Medulla oblongata (tissue), 1 donor: ENCODE results near the gene LAD1.

ENCODE experiments used
- DNase-seq: peaks from one replicate; pipeline ENCODE4 v3.0.0-alpha.2; 2015; ENCODE audit errors: extremely low spot score

LAD1 gene

DNA sequence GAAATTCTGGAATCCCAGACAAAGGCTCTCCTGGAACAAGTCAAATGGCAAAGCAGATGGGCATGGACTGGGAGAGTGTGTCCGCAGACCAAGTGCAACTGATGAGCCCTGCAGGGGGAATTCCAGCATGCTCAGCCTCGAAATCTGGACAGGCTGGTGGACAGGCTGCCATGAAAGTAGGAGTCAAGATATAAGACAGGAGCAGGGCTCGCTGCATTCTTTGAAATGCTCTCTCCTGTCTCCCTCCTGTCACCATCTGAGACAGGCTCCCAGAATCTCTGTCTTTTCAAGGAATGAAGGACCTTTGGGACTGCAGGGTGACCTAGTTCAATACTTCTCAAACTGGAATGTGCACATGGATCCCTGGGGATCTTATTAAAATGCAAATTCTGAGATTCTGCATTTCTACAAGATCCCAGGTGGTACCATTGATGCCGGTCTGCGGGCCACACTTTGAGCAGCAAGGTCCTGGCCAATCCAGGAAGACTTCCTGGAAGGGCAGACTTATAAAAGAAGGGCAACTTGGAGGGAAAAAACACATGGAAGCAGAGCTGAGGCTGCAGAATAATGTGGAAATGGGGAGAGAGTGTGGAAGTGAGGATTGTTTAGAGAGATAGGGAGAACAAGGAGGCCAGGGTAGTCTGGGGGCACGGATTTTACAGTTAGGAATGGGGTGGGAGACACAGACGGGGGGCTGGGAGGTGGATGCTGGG, 51.5 kb downstream of the LAD1 start:
- no peak for DNase-seq

DNA sequence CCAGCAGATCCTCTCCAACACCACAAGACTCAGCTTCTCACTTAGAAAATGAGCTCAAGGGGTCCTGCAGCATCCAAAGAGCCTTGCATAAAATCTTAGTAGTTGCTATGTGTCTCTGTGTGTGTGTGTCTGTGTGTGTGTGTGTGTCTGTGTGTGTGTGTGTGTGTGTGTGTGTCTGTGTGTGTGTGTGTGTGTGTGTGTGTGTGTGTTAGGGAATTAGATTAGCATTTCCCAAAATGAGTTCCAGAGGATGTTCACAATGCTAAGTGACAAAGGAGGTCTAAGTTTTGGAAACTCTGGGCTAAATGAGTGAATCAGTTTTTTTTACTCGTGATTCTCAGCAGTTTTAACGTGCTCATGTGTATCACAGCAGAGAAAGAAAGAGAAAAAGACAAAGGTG, 52.1 kb downstream of the LAD1 start:
- no peak for DNase-seq

DNA sequence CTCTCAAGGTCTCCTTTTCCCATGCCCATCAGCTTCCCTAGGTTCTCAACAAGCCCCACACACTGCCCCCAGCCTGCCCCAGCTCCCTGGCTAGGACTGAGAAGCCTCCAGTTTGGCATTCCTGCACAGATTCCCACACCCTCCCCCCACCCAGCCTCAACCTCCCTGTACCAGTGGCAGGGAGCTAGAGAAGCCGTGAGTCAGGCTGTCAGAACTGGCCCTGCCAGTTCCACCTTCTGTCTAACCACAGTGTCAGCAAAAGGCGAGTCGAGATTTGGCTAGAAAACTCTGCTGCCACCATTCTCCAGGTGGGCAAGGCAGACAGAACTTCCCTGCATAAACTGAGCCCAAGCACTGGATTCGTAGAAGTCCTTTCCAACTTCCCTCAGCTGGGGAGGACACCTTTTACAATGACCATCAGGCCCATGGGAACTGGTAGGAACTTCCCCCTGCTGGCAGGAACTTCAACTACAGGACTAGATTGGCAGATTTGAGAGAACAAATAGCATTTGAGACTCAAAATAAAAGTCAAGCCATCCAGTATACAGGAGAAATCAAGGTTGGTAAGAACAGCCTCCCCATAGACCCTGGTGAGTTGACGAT, 52.7 kb downstream of the LAD1 start:
- peak; percentile 30 for DNase-seq

DNA sequence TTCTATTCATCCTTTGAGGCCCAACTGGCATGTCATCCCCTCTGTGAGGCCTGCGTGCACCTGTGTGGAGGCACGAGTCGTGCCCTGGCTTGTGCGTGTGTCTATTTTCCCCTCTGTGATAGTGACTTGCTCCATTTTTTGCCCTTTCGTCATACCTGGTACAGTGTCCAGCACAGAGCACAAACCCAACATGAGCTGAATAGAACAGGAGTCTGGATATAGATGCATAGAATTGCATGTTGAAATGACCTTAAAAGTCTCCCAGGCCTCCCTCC, 54.1 kb downstream of the LAD1 start:
- DNase-seq: no peak

DNA sequence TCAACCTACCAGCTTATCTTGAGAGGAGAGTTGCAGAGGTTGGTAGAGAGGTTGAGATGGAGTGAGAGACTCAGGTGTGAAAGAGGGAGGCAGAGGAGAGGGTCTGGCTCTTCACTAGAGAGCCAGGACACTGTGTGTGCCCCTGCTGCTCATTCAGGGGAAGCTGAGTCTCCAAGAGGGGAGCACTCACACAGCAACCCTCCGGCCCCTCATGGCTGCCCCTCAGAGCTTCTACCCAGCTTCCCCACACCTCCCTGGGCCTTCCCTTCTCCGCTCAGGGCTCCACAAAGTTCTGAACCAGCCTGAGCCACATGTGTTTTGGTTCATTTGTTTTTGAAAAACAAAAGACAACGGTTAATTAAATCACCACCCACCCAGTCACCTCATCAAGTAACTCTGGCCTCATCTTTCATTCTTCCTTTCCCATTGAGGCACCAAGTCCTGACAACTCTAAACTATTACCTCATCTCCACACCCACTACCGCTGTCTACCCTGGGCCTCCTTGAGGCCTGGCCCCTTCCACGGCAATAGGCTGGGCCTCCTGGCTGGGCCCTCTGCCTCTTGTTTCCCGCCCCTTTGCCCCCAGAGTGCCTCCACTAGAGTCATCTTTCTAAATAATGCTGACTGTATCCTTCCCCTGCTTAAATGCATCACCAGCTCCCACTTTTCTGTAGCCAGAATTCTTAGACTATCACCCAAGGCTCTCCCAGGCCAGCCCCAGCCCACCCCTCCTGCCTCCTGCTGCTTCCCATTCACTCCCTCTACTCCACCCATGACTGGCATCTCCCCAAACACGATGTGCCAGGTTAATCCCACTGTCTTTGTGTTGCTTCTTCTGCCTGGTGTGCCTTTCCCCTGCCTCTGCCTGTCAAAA, 54.7 kb downstream of the LAD1 start:
- DNase-seq: no peak

DNA sequence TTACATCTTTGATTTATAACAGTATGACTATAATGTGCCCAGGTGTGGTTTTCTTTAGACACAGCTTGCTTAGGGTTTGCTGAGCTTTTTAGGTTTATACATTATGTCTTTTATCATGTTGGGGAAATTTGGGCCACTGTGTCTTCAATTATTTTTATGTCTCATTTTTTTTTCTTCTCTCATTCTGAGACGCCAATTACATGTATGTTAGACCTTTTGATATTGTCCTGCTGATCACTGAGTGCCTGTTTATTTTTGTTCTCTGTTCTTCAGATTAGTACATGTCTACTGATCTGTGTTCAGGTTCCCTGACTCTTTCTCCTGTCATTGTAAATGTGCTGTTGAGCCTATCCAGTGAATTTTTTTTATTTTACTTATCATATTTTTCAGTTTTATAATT, 57.7 kb downstream of the LAD1 start:
- DNase-seq: no peak

DNA sequence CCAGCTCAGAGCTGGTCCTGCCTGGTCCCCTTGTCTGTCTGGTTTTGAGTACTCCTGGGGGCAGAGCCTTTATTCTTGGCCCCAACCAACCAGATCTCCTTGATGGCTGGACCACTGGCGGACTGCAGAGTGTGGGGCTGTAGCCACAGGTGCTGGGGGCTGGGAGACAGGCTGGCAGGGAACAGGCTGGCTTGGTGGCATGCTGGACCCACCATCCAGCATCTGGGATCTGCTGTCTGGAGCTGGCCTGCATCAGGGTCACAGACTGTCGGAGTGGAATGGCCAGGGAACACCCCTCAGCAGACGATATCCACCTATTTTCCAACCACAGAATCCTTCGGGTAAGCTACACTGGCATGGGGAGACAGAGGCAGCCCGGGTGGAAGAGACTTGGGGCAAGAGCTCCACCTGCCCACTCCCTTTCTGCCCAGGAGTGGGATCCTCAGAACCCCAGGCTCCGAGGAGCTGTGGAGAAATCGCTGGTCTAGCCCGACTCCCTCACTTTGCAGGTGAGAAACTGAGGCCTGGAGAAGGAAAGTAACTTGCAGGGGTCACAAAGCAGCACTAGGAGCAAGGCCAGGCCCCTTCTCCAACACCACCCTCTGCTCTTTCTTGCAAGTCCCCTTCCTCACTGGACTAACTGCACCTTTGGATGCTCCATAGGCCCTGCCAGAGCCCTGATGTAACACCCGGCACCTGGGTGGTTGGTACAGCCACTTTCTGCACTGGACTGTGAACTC, 62.2 kb downstream of the LAD1 start:
- DNase-seq: no peak

DNA sequence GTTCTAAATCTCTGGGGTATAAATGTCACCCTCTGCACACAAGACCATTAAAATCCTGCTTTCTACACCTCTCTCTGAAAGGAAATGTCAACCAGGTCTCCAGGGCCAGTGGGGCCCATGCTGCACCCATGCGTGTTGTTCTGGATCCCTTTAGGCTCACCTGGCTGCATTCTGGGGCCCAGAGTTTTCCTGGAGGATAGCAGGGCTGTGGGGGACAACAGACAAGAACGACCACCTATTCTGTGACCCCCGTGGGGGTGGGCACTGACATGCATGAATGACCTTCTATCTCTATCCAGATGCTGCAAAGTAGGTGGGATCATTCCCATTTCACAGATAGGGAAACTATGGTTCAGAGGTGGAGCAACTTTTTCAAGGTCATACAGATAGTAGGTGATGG, 63.2 kb downstream of the LAD1 start:
- no peak for DNase-seq

DNA sequence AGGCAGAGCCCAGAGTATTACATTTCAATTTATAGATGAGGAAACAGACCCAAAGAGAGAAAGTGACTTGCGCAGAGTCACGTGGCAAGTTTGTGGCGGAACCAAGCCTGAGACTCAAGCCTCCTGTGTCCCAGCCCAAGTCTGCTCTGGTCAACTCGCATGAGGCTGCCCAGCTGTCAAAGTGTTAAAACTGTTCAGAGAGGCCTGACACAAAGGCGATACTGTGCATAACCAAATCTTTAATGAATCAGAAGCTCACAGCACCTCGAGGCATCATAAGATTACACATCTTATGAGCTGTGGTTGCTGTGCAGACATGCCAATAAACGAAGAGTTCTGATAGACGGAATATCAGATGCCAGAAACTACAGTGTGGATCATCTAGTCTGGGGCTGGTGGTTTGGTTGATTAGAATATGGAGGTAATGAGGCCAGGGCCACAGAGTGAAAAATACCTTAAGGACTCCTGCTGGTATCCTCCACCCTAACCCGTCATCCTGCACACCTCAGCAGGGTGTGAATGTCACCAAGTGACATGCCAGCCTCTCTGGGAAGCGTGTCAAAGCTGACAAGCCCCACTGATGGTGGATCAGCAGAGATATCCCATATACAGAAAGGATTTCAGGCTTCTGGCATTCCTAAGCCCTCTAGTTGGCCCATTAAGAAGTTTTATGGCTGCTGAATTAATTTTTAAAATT, 63.8 kb downstream of the LAD1 start:
- no peak for DNase-seq

DNA sequence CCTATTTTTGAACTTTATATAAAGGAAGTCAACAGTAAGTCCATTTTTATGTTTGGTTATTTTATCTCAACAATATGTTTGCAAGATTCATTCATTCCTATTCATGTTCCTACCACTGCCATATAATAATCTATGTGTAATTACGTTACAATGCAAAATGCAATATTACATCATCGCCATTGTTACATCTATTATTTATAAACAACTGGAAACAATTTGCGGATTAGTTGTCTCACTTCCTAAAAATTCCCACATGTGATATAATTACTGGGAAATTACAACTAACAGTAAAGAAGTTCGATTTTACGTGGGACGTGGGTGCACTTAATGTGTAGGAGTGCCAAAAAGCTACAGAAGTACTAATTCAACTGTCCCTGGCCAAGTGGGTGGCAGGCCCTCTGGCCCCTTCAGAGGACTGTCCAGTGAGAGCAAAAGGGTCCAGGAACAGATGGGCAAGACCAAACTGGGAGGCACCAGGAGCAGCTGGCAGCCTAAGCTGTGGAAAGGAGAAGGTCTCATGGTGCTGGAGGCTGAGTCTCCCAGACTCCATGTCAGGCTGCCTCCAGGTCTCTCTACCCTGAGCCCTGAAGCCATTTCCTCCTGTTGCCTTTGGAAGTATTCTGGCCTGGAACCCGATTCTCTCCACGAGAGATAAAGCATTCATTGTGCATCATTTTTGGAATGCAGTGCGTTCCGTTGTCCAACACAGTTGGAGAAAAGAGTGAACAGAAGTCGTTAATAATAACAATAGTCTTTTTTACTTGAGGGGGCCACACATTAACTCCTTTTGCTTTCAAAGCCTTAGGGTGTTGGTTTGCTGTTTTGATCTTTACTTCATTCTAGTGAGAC, 64.6 kb downstream of the LAD1 start:
- DNase-seq: peak; percentile 9

DNA sequence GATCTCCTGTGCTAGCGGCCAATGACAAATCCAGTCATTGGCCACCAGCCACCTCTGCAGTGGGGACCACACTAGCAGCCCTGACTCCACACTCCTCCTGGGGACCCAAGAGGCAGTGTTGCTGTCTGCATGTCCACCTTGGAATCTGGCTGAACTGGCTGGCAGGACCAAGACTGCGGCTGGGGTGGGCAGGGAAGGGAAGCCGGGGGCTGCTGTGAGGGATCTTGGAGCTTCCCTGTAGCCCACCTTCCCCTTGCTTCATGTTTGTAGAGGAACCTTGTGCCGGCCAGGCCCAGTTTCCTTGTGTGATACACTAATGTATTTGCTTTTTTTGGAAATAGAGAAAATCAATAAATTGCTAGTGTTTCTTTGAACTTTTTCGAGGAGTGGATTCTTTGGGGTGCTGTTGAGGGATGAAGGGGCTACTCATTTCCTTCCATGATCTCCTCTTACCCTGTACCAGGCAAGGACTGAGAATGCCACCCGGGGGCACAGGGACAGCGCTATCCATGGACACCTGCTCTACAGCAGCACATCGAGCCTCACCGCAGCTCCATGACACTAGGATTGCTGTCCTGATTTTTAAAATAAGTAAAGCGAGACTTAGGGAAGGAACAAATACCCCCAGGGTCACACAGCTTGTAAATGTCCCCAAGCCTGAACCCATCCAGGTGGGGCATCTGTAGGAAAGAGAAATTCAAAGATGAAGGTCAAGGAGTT, 66.3 kb downstream of the LAD1 start:
- DNase-seq: no peak

DNA sequence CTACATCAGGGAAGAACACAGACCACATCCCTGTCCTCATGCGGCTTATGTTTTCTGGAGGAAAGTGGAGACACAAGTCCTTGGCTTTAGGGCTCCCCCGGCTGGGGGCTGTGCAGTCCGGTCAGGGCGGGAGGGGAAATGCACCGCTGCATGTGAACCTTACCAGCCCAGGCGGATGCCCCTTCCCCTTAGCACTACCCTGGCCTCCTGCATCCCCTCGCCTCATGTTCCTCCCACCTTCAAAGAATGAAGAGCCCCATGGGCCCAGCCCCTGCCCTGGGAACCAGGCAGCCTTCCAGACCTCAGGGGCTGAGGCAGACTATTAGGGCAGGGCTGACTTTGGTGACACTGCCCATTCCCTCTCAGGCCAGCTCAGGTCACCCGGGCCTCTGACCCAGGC, 67.1 kb downstream of the LAD1 start:
- no peak for DNase-seq

DNA sequence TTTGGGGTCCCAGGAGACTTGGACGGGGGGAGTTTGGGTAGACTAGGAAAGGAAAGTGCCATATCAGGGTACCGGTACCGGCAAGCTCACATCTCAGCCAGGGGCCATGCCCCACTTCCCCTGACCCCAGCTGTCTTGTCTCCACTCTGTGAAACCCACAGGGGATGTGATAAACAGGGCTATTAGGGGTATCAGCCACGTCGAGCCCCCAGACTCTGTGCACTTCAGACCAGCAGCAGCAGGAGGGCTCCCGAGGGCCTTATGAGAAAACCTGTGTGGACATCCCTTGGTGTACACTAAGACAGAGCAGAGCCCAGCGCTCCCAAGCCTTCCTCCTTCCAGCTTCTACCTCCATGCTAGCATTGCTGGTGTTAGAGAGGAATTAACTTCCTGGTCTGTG, 68.0 kb downstream of the LAD1 start:
- DNase-seq: no peak
